HepG2 (cell line): ENCODE results near the gene ABCC3. TPM values are rescaled to one million over a fixed set of nuclear protein-coding genes. Genes with fewer than 3 reads are reported as not detected.

Experiments
- ATAC-seq: fragments of 200-7000 bp; cut with Tn5 transposase; 3 replicates; pipeline ENCODE4 v1.9.1; 2020; ENCODE audit warnings: mild to moderate bottlenecking, moderate library complexity
- Bru-seq: library from RNA; stranded (reverse); fragments of 400-500 nt; gene quantifications from one replicate; lab custom pipeline; 2021; lab: Mats Ljungman, UMichigan
- BruChase-seq, 2 experiments: library from RNA; stranded (reverse); fragments of 400-500 nt; gene quantifications; one replicate each; lab custom pipeline; 2021; lab: Mats Ljungman, UMichigan
- BruUV-seq: library from RNA; stranded (reverse); fragments of 400-500 nt; replicated peaks from 2 replicates; lab custom pipeline; 2021; lab: Mats Ljungman, UMichigan
- CTCF ChIA-PET: fragments of 300-600 bp; formaldehyde crosslinking; extraction: SDS; loops from one replicate; lab custom pipeline; 2021; ENCODE audit warnings: low total read pairs, inconsistent platforms, low intra/inter-chr PET ratio; lab: Yijun Ruan, JAX
- POLR2A ChIA-PET: fragments of 350-600 bp; sonication (Branson Sonifier 250); formaldehyde crosslinking; loops from one replicate; lab custom pipeline; 2020; ENCODE audit warnings: antibody characterized with exemption, inconsistent platforms; lab: Yijun Ruan, JAX
- DNase-seq: peaks from one replicate; pipeline ENCODE4 v3.0.0-alpha.2; 2015; ENCODE audit warnings: low spot score
- FAIRE-seq: peaks from 3 replicates; lab custom pipeline; 2011; peaks lifted over from hg19 to GRCh38; lab: Jason Lieb, UNC
- H2AFZ ChIP-seq: one replicate; pipeline ENCODE4 v1.6.1; 2011; ENCODE audit warnings: low read length, inconsistent platforms
- H3K27ac ChIP-seq: fragments of 300-600 bp; 3 replicates; pipeline ENCODE4 v1.8.0; 2011; ENCODE audit warnings: mixed run types, mild to moderate bottlenecking, mixed read lengths, low read length, inconsistent platforms; ENCODE audit not compliant: insufficient read depth; ENCODE audit errors: extremely low read length
- H3K27me3 ChIP-seq, 2 experiments: fragments of 200-600 bp in 1 of 2; 2 replicates in 1 of 2; 3 replicates in 1 of 2; pipeline versions ENCODE4 v1.6.0 to v1.8.0; 2011; ENCODE audit warnings: low read length in 2 of 2, mild to moderate bottlenecking in 2 of 2, moderate library complexity in 2 of 2, inconsistent platforms in 1 of 2; ENCODE audit not compliant: insufficient read depth in 2 of 2, control insufficient read depth in 1 of 2
- H3K36me3 ChIP-seq, 2 experiments: fragments of 200-600 bp in 1 of 2; replicated peaks in 1 of 2; 2 replicates in 1 of 2; 3 replicates in 1 of 2; pipeline versions ENCODE4 v1.5.1 to v1.8.0; 2011; ENCODE audit warnings: low read length in 2 of 2, inconsistent platforms in 1 of 2; ENCODE audit not compliant: insufficient read depth in 2 of 2, control insufficient read depth in 1 of 2
- H3K4me1 ChIP-seq: 2 replicates; pipeline ENCODE4 v1.5.1; 2012; ENCODE audit warnings: low read length, inconsistent platforms; ENCODE audit not compliant: insufficient read depth
- H3K4me2 ChIP-seq: 2 replicates; pipeline ENCODE4 v1.6.0; 2011; ENCODE audit warnings: low read depth, low read length, inconsistent platforms
- H3K4me3 ChIP-seq, 3 experiments: fragments of 200-600 bp in 1 of 3; sonication (generic), shearing (Covaris generic) in 1 of 3; replicated peaks in 1 of 3; 2 replicates each; pipeline ENCODE4 v1.5.1; 2011 to 2016; ENCODE audit warnings: low read length in 3 of 3, inconsistent platforms in 2 of 3, low read depth in 2 of 3, mild to moderate bottlenecking in 2 of 3, control low read depth in 1 of 3, mixed read lengths in 1 of 3; ENCODE audit not compliant: insufficient read depth in 1 of 3
- H3K79me2 ChIP-seq: one replicate; pipeline ENCODE4 v1.6.1; 2011; ENCODE audit warnings: low read length, inconsistent platforms; ENCODE audit not compliant: insufficient read depth
- H3K9ac ChIP-seq: 2 replicates; pipeline ENCODE4 v1.6.0; 2011; ENCODE audit warnings: mild to moderate bottlenecking, low read depth, low read length, inconsistent platforms; ENCODE audit not compliant: insufficient read depth
- H3K9me3 ChIP-seq: 2 replicates; pipeline ENCODE4 v1.5.1; 2012; ENCODE audit warnings: mild to moderate bottlenecking, low read length
- H4K20me1 ChIP-seq: 2 replicates; pipeline ENCODE4 v1.6.0; 2011; ENCODE audit warnings: inconsistent platforms, mild to moderate bottlenecking, low read length, moderate library complexity; ENCODE audit not compliant: insufficient read depth
- ELF1 ChIP-seq: sonication (generic); formaldehyde crosslinking; IDR thresholded peaks from 2 replicates; pipeline ENCODE4 v1.4.0; 2020; ENCODE audit warnings: missing genetic modification reagents
- FOXJ3 ChIP-seq: sonication (generic); formaldehyde crosslinking; IDR thresholded peaks from 2 replicates; pipeline ENCODE4 v1.4.0; 2020; ENCODE audit warnings: missing genetic modification reagents, mild to moderate bottlenecking, borderline replicate concordance
- HNF1B ChIP-seq: sonication (generic); formaldehyde crosslinking; IDR thresholded peaks from 2 replicates; pipeline ENCODE4 v1.5.1; 2020; ENCODE audit warnings: mild to moderate bottlenecking, moderate library complexity, missing genetic modification reagents
- HOXA3 ChIP-seq: sonication (generic); formaldehyde crosslinking; IDR thresholded peaks from 2 replicates; pipeline ENCODE4 v1.5.0; 2020; ENCODE audit warnings: missing genetic modification reagents
- KLF13 ChIP-seq: sonication (generic); formaldehyde crosslinking; IDR thresholded peaks from 2 replicates; pipeline ENCODE4 v1.4.0; 2020; ENCODE audit warnings: mild to moderate bottlenecking, missing genetic modification reagents
- NFE2L2 ChIP-seq: fragments of 150-350 bp; IDR thresholded peaks from 2 replicates; pipeline ENCODE4 v1.6.1; 2014; ENCODE audit warnings: low read length
- REPIN1 ChIP-seq: sonication (generic); formaldehyde crosslinking; IDR thresholded peaks from 2 replicates; pipeline ENCODE4 v1.8.0; 2022; ENCODE audit warnings: missing genetic modification reagents, low read depth, mild to moderate bottlenecking, borderline replicate concordance
- RFX3 ChIP-seq: IDR thresholded peaks from 2 replicates; pipeline ENCODE4 v1.6.1; 2016; ENCODE audit warnings: missing biosample characterization, missing genetic modification reagents
- SETDB1 ChIP-seq: sonication (generic); formaldehyde crosslinking; IDR thresholded peaks from 2 replicates; pipeline ENCODE4 v1.5.1; 2020; ENCODE audit warnings: missing genetic modification reagents, mild to moderate bottlenecking, borderline replicate concordance
- SKI ChIP-seq: fragments of 450-650 bp; IDR thresholded peaks from one replicate; pipeline ENCODE4 v1.6.1; 2018; ENCODE audit warnings: mild to moderate bottlenecking; ENCODE audit not compliant: partially characterized antibody
- STAT5B ChIP-seq: sonication (generic); formaldehyde crosslinking; IDR thresholded peaks from 2 replicates; pipeline ENCODE4 v1.4.0; 2020; ENCODE audit warnings: missing genetic modification reagents
- TBP ChIP-seq: sonication (generic); formaldehyde crosslinking; IDR thresholded peaks from 2 replicates; pipeline ENCODE4 v1.5.0; 2020; ENCODE audit warnings: missing genetic modification reagents
- ZBTB26 ChIP-seq: IDR thresholded peaks from 2 replicates; pipeline ENCODE4 v1.6.1; 2016; ENCODE audit warnings: missing compliant biosample characterization, missing genetic modification reagents, borderline replicate concordance
- ZMYM3 ChIP-seq: sonication (generic); formaldehyde crosslinking; IDR thresholded peaks from 2 replicates; pipeline ENCODE4 v1.5.1; 2020; ENCODE audit warnings: mild to moderate bottlenecking, missing genetic modification reagents
- ZNF160 ChIP-seq: sonication (generic); formaldehyde crosslinking; IDR thresholded peaks from 2 replicates; pipeline ENCODE4 v1.8.0; 2022; ENCODE audit warnings: mild to moderate bottlenecking, inconsistent platforms, missing genetic modification reagents
- ZNF282 ChIP-seq: fragments of 450-650 bp; IDR thresholded peaks from 2 replicates; pipeline ENCODE4 v1.6.1; 2018; ENCODE audit not compliant: partially characterized antibody
- WGBS: methylation state at CpG from one replicate; pipeline ENCODE4 v1.1.6; 2017; ENCODE audit warnings: low lambda C conversion rate; 5-methylcytosine and 5-hydroxymethylcytosine counted together
- in situ Hi-C: cut with HindIII; loops from 2 replicates; pipeline ENCODE4 v1.10.0; 2017; ENCODE audit warnings: low pct_unique_long_range_greater_than_20kb; ENCODE audit not compliant: extremely low pct_ligation_motif_present
- intact Hi-C: fragments of 100-400 bp; cut with micrococcal nuclease; formaldehyde crosslinking; loops from one replicate; pipeline ENCODE4 v1.10.0; 2022; ENCODE audit not compliant: unreplicated experiment
- long read RNA-seq, 2 experiments: library from RNA in 1 of 2; library from polyadenylated mRNA in 1 of 2; stranded (forward) in 1 of 2; unstranded in 1 of 2; transcript quantifications; one replicate each; pipeline ENCODE4 v2.0.0, GENCODE V29; 2019 to 2022
- polyA minus RNA-seq, 3 experiments: library from RNA; depleted of rRNA, polyadenylated mRNA; stranded (reverse); fragments of >200 nt; gene quantifications; 2 replicates each; pipeline ENCODE4 v1.2.3, GENCODE V29; 2011; ENCODE audit warnings: low replicate concordance in 1 of 3
- polyA plus RNA-seq, 8 experiments: library from polyadenylated mRNA; depleted of rRNA in 3 of 8; stranded (reverse) in 7 of 8; unstranded in 1 of 8; fragments of >200 nt; fragmentation: Illumina TruSeq in 4 of 8; extraction: Trizol in 4 of 8; gene quantifications; 2 replicates each; pipeline versions ENCODE4 v1.2.1 to v1.2.3, GENCODE V29; 2011 to 2016; ENCODE audit warnings: low read depth in 4 of 8, missing spikeins in 1 of 8, mixed read lengths in 1 of 8; ENCODE audit not compliant: insufficient read depth in 1 of 8
- total RNA-seq, 5 experiments: library from RNA; depleted of rRNA; stranded (reverse); fragments of >200 nt; fragmentation: Illumina TruSeq; extraction: Trizol; gene quantifications; 2 replicates each; pipeline ENCODE4 v1.2.3, GENCODE V29; 2016; ENCODE audit warnings: low read depth in 1 of 5

Gene ABCC3
- total RNA-seq (2016; rRNA removed; fragmentation: Illumina TruSeq; extraction: Trizol) (18.0 and 25.2 TPM in 2 replicates), polyA plus RNA-seq (2011; rRNA removed) (50.5 and 50.7 TPM in 2 replicates), polyA minus RNA-seq (2011; rRNA and poly(A)+ RNA removed; ENCODE audit: low replicate concordance) (73.4 and 78.1 TPM in 2 replicates), Bru-seq, nascent RNA (percentile 81 among the genes with signal in this experiment), BruChase-seq, experiment 1, labeled RNA remaining after a 6-hour chase (percentile 71 among the genes with signal in this experiment), BruChase-seq, experiment 2, labeled RNA remaining after a 2-hour chase (percentile 76 among the genes with signal in this experiment)
- 13.3 and 13.8 TPM in 2 replicates for total RNA-seq (2016; cell fraction: cytosol; rRNA removed; fragmentation: Illumina TruSeq; extraction: Trizol; ENCODE audit: low read depth)
- 14.4 and 28.1 TPM in 2 replicates for total RNA-seq (2016; cell fraction: insoluble cytoplasmic fraction; rRNA removed; fragmentation: Illumina TruSeq; extraction: Trizol)
- 23.1 and 25.2 TPM in 2 replicates for total RNA-seq (2016; cell fraction: membrane; rRNA removed; fragmentation: Illumina TruSeq; extraction: Trizol)
- 38.6 and 38.7 TPM in 2 replicates for total RNA-seq (2016; cell fraction: nucleus; rRNA removed; fragmentation: Illumina TruSeq; extraction: Trizol)
- polyA plus RNA-seq (2011; cell fraction: cytosol; rRNA removed): 19.0 and 24.0 TPM in 2 replicates
- 331 and 391 TPM in 2 replicates for polyA plus RNA-seq (2011; cell fraction: nucleus; rRNA removed)
- polyA plus RNA-seq (2012): 15.7 and 38.4 TPM in 2 replicates
- polyA plus RNA-seq (2016; cell fraction: cytosol; fragmentation: Illumina TruSeq; extraction: Trizol; ENCODE audit: low read depth): 15.1 and 15.9 TPM in 2 replicates
- polyA plus RNA-seq (2016; cell fraction: insoluble cytoplasmic fraction; fragmentation: Illumina TruSeq; extraction: Trizol; ENCODE audit: low read depth): 17.3 and 21.5 TPM in 2 replicates
- 23.7 and 24.5 TPM in 2 replicates for polyA plus RNA-seq (2016; cell fraction: membrane; fragmentation: Illumina TruSeq; extraction: Trizol; ENCODE audit: low read depth)
- polyA plus RNA-seq (2016; cell fraction: nucleus; fragmentation: Illumina TruSeq; extraction: Trizol; ENCODE audit: insufficient read depth, low read depth): 84.3 and 87.4 TPM in 2 replicates
- polyA minus RNA-seq (2011; cell fraction: cytosol; rRNA and poly(A)+ RNA removed): 10.9 and 17.8 TPM in 2 replicates
- polyA minus RNA-seq (2011; cell fraction: nucleus; rRNA and poly(A)+ RNA removed): 61.9 and 63.1 TPM in 2 replicates
- long read RNA-seq, experiment 1, transcript ABCC3-202 (12 exons, 1,881 nt): major isoform, 10 of 27 reads
- long read RNA-seq, experiment 1, transcript ABCC3-209 (2 exons, 575 nt): major isoform, 10 of 27 reads
- long read RNA-seq, experiment 1, partial matches to known transcripts: 2 of 27 reads
- long read RNA-seq, experiment 1, other reads (novel, unspliced or antisense): 5 of 27 reads
- long read RNA-seq, experiment 2, full-length matches to known transcripts: 37 of 105 reads
- long read RNA-seq, experiment 2, partial matches to known transcripts: 29 of 105 reads
- long read RNA-seq, experiment 2, other reads (novel, unspliced or antisense): 39 of 105 reads

DNA sequence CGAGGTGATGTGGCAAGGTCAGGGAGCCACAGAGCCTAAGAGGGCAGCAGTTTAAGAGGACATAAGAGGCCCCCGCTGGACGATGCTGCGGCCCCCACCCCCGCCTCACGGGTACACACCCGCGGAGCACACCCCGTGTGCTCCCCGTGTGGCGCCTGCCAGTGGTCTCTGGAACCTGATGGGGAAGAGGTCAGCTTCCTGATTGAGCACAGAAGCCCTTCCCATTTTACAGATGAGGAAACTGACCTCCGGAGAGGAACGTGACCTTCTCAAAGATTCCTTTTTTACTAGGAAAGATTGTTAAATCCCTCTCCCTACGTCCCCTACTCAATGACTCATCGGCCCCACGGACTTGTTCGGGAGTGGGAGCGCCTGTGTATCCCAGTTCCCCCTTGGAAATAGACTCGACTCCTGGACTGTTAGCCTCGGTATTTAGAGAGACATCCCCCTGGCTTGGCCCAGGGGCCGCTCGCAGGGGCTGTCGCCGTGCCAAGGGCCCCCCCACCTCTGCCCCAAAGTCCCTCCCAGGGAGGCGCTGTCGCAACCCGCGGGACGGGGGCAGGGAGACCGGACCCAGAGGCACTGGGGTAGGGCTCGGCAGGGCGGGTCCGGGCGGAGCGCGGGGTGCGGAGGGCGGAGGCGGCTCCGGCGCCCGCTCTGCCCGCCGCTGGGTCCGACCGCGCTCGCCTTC, at the start of gene ABCC3:
Gene ABCC3 (plus strand): TSS at position 658 of the 691 bp plus-strand sequence. CDS start 56 bp downstream, outside the sequence.
- ChIA-PET POLR2A (interaction anchor here (7.2 to 19.8 kb wide), 3 partner anchors 7 to 54 kb away, joined by 58 to 839 read pairs (median 88); no protein-coding TSS in a partner anchor), CTCF (interaction anchor here (0.5 to 1.9 kb wide), 2 partner anchors 59 to 69 kb away, joined by 3 to 9 read pairs; no protein-coding TSS in a partner anchor)
- FAIRE-seq (no peak), ATAC-seq (peak; percentile 57), DNase-seq (peak; percentile 56)
- peaks cover 9% of the 10 kb centered on the region for H3K79me2 ChIP-seq
- peaks cover 94% of the 10 kb centered on the region for H3K4me1 ChIP-seq
- in situ Hi-C loops: no loop called here
- H3K9me3 ChIP-seq: no peaks in the 10 kb centered on the region
- no TSS peak for BruUV-seq
- no peaks in the 10 kb centered on the region for H4K20me1 ChIP-seq
- H3K4me3 ChIP-seq: peak within 1 kb of the TSS; percentile 71 to 82 (median 76)
- H3K9ac ChIP-seq: peak within 1 kb of the TSS; percentile 70
- H3K27me3 ChIP-seq: peaks cover 0 to 19% of the 10 kb centered on the region in 2 experiments; a peak in 2 of 5 replicates
- no peaks in the 10 kb centered on the region for H3K36me3 ChIP-seq
- WGBS: 3% methylated on average over 28 of the region's 48 CpGs
- intact Hi-C loops: loop anchor here (2.0 kb wide), 1 partner anchor 52 kb away; no protein-coding TSS in a partner anchor
- H3K4me2 ChIP-seq: peak within 1 kb of the TSS; percentile 87
- H3K27ac ChIP-seq: peak within 1 kb of the TSS; percentile 73
- no peak within 1 kb of the TSS for H2AFZ ChIP-seq
- TF ChIP-seq ZBTB26 (CRISPR knock-in tag): no peak
- no peak for TF ChIP-seq FOXJ3 (CRISPR knock-in tag)
- TF ChIP-seq HNF1B (CRISPR knock-in tag): no peak
- TF ChIP-seq ELF1 (CRISPR knock-in tag): no peak
- TF ChIP-seq KLF13 (CRISPR knock-in tag): no peak
- TF ChIP-seq RFX3: no peak
- TF ChIP-seq REPIN1: no peak
- no peak for TF ChIP-seq SKI
- TF ChIP-seq NFE2L2: no peak
- TF ChIP-seq SETDB1 (CRISPR knock-in tag): no peak
- no peak; the same call in none of the 2 replicates for TF ChIP-seq ZMYM3 (CRISPR knock-in tag)
- TF ChIP-seq ZNF160 (CRISPR knock-in tag): no peak
- no peak for TF ChIP-seq STAT5B (CRISPR knock-in tag)
- TF ChIP-seq ZNF282: no peak
- no peak for TF ChIP-seq TBP
- peak; percentile 45 for TF ChIP-seq HOXA3 (CRISPR knock-in tag)
